Peyer's patch (tissue), 4 donors: ENCODE data around the gene STRN3.

ENCODE experiments used
- CTCF ChIP-seq, 6 experiments: fragments of 450-650 bp in 4 of 6; fragments of 200-600 bp in 2 of 6; sonication (generic) in 1 of 6; IDR thresholded peaks; one replicate each; pipeline ENCODE4 v1.5.1; 2017 to 2019; ENCODE audit warnings: antibody characterized with exemption in 6 of 6, mild to moderate bottlenecking in 3 of 6, moderate library complexity in 1 of 6
- POLR2A ChIP-seq, 2 donors: fragments of 450-650 bp; IDR thresholded peaks; one replicate each; pipeline ENCODE4 v1.5.1; 2017; ENCODE audit warnings: antibody characterized with exemption in 2 of 2, mild to moderate bottlenecking in 2 of 2, moderate library complexity in 2 of 2

GRCh38 chr14:31024010-31024480, 2.1 kb downstream of the STRN3 start:
- TF ChIP-seq CTCF (IDR thresholded peaks at IDR 0.05) (no peak), POLR2A (IDR thresholded peaks at IDR 0.05) (no peak)
